ENCODE measurements around the gene COPS2. TPM values are rescaled to one million over a fixed set of nuclear protein-coding genes. Genes with fewer than 3 reads are reported as not detected.
A peak's percentile ranks its signal among the peaks of the same experiment; 100 is the strongest.

COPS2 gene
- total RNA-seq, 1 experiment from 2014 or later: 88.3 TPM

- H3K4me2 ChIP-seq (ENCODE audit: insufficient read depth, insufficient read length, low read length): no peak overlapping the region
- H2BK15ac ChIP-seq (ENCODE audit: low read depth, low read length): no peak overlapping the region
- H3K4me1 ChIP-seq (ENCODE audit: insufficient read depth, low read length): no peaks in the 10 kb centered on the region; the same call in 1 of the 2 replicates
- TF ChIP-seq CTCF (conservative IDR thresholded peaks at IDR 0.05): peak; percentile 82
- H2AK5ac ChIP-seq (ENCODE audit: insufficient read length, low read length): no peak overlapping the region
- WGBS (ENCODE audit: extremely low coverage, insufficient read length, low lambda C conversion rate): no CpG with 5 or more reads among the region's 3 CpGs
- no peak overlapping the region for H4K5ac ChIP-seq (ENCODE audit: insufficient read length, low read depth, low read length)
- H2BK12ac ChIP-seq (ENCODE audit: insufficient read length, low read depth, low read length): no peak overlapping the region
- no peak for DNase-seq
- no peak overlapping the region for H3K56ac ChIP-seq (ENCODE audit: insufficient read length, low read depth, low read length)
- H4K20me1 ChIP-seq (ENCODE audit: control insufficient read depth, insufficient read depth, insufficient read length): no peaks in the 10 kb centered on the region
- no peaks in the 10 kb centered on the region for H3K9me3 ChIP-seq (ENCODE audit: control insufficient read depth, low read depth, low read length)
- no peak overlapping the region for H2AFZ ChIP-seq (ENCODE audit: low read length)
- no peak overlapping the region for H3K14ac ChIP-seq (ENCODE audit: insufficient read depth, low read length)
- H3K23ac ChIP-seq (ENCODE audit: insufficient read length, low read depth, low read length): no peak overlapping the region
- no peak overlapping the region for H4K8ac ChIP-seq (replicated peaks; ENCODE audit: insufficient read length, low read depth, low read length)
- H3K18ac ChIP-seq (ENCODE audit: insufficient read length, low read depth, low read length): no peak overlapping the region
- Mint-ChIP-seq H3K4me3 (no peak overlapping the region), H3K27me3 (ENCODE audit: low read depth) (no peaks in the 10 kb centered on the region), H3K27ac (peak overlapping the region in 1 of 3 experiments; percentile 97; a peak in 1 of 7 replicates), H3K4me1 (peaks cover 16 to 19% of the 10 kb centered on the region in 2 experiments), H3K9me3 (no peaks in the 10 kb centered on the region), H3K36me3 (ENCODE audit: insufficient read depth in 1 of 3, low read depth in 3 of 3) (peaks cover 16 to 37% (median 37%) of the 10 kb centered on the region in 3 experiments; a peak in 6 of 7 replicates)
- peaks cover 14% of the 10 kb centered on the region; the same call in 1 of the 2 replicates for H3K79me2 ChIP-seq (ENCODE audit: insufficient read depth, low read length)
- H4K91ac ChIP-seq (ENCODE audit: insufficient read length, low read depth, low read length): no peak overlapping the region
- H3K23me2 ChIP-seq (ENCODE audit: insufficient read length, low read depth, low read length, poor library complexity, severe bottlenecking): no peaks in the 10 kb centered on the region
- no peaks in the 10 kb centered on the region for H3K27me3 ChIP-seq (ENCODE audit: insufficient read depth, low read length)
- no peak overlapping the region for H2BK20ac ChIP-seq (ENCODE audit: low read depth, low read length, poor library complexity, severe bottlenecking)
- H3K4ac ChIP-seq (ENCODE audit: low read depth, low read length): no peak overlapping the region
- H3K79me1 ChIP-seq (ENCODE audit: insufficient read depth, low read depth, low read length, poor library complexity, severe bottlenecking): no peaks in the 10 kb centered on the region
- H3K9ac ChIP-seq (ENCODE audit: extremely low read depth, insufficient read length, low read length): no peak overlapping the region
- H3T11ph ChIP-seq (ENCODE audit: low read length): no peak overlapping the region
- H2BK5ac ChIP-seq (ENCODE audit: insufficient read length, low read length): no peak overlapping the region
- no peak overlapping the region for H3K27ac ChIP-seq (ENCODE audit: insufficient read length, low read depth, low read length)
- H2BK120ac ChIP-seq (ENCODE audit: low read depth, low read length, poor library complexity, severe bottlenecking): no peak overlapping the region
Measured at GRCh38 chr15:49145651-49146609, 9.5 kb downstream of the COPS2 start.

Data from H9 (cell line).